Endothelial cell of umbilical vein (primary cell): ENCODE data around the gene LCOR.

Source experiments
- EZH2 ChIP-seq: IDR thresholded peaks from 2 replicates; pipeline ENCODE4 v1.6.1; 2012; ENCODE audit warnings: borderline replicate concordance, low read depth, mild to moderate bottlenecking, moderate library complexity, low read length, inconsistent platforms; ENCODE audit not compliant: severe bottlenecking
- FOS ChIP-seq: IDR thresholded peaks from 2 replicates; pipeline ENCODE4 v1.6.1; 2011; ENCODE audit warnings: mild to moderate bottlenecking, low read length, moderate library complexity, borderline replicate concordance; ENCODE audit not compliant: insufficient read depth
- POLR2A ChIP-seq: IDR thresholded peaks from 2 replicates; pipeline ENCODE4 v1.6.1; 2012; ENCODE audit warnings: low read depth, mild to moderate bottlenecking, control low read depth, low read length
- POLR2AphosphoS5 ChIP-seq: IDR thresholded peaks from 2 replicates; pipeline ENCODE4 v1.6.1; 2012; ENCODE audit warnings: low read depth, mild to moderate bottlenecking, control low read depth, low read length, moderate library complexity; ENCODE audit not compliant: insufficient read depth
- TF ChIP-seq, protein P1 (sequence below), 2 donors: IDR thresholded peaks; 1 replicate in 1 of 2; 2 replicates in 1 of 2; pipeline ENCODE4 v1.5.1; 2011; ENCODE audit warnings: low read length in 2 of 2, mild to moderate bottlenecking in 2 of 2, moderate library complexity in 2 of 2, control low read depth in 1 of 2, inconsistent platforms in 1 of 2, low read depth in 1 of 2; ENCODE audit not compliant: insufficient read depth in 1 of 2; ENCODE audit errors: extremely low read depth in 1 of 2

DNA sequence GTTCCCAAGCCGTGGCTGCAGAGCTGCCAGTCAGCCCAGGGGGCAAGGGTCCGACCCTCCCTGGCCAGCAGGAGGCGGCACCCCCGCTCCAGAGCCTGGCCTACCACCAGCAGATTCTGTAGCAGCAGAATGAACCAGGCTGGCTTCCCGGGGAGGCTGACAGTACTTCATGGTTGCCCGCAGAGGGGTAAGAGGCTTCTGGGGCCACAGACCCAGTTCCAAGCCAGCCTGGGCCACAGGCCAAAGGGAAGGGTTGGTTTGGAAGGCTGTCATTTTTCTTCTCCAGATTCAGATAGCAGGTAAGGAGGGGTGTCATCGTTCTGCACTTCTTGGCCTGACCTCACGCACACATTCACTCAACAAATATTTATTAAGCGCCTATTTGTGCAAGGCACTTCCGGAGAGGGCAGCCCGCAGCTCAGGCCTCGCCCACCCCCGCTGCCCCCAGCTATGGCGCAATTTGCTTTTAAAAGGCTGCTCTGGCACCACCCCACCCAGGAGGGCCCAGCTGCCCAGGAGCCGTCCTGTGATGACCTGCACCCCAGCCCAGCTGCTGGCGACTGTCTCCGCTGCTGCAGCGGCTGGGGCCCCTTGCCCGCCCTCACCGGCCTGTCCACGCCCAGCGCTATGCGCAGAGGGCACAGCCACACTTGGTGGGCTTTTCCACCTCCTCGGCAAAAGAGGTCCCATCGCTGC is 168.5 kb downstream of the LCOR start:
- TF ChIP-seq EZH2, result no peak
- TF ChIP-seq, protein P1, sequence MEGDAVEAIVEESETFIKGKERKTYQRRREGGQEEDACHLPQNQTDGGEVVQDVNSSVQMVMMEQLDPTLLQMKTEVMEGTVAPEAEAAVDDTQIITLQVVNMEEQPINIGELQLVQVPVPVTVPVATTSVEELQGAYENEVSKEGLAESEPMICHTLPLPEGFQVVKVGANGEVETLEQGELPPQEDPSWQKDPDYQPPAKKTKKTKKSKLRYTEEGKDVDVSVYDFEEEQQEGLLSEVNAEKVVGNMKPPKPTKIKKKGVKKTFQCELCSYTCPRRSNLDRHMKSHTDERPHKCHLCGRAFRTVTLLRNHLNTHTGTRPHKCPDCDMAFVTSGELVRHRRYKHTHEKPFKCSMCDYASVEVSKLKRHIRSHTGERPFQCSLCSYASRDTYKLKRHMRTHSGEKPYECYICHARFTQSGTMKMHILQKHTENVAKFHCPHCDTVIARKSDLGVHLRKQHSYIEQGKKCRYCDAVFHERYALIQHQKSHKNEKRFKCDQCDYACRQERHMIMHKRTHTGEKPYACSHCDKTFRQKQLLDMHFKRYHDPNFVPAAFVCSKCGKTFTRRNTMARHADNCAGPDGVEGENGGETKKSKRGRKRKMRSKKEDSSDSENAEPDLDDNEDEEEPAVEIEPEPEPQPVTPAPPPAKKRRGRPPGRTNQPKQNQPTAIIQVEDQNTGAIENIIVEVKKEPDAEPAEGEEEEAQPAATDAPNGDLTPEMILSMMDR (IDR thresholded peaks at IDR 0.05; ENCODE audit: extremely low read depth in 1 of 2, insufficient read depth in 1 of 2, low read depth in 1 of 2, low read length in 2 of 2), result no peak
- TF ChIP-seq POLR2AphosphoS5, result no peak
- no peak for TF ChIP-seq POLR2A
- no peak for TF ChIP-seq FOS
